ENCODE data around the gene HPCAL1.

DNA sequence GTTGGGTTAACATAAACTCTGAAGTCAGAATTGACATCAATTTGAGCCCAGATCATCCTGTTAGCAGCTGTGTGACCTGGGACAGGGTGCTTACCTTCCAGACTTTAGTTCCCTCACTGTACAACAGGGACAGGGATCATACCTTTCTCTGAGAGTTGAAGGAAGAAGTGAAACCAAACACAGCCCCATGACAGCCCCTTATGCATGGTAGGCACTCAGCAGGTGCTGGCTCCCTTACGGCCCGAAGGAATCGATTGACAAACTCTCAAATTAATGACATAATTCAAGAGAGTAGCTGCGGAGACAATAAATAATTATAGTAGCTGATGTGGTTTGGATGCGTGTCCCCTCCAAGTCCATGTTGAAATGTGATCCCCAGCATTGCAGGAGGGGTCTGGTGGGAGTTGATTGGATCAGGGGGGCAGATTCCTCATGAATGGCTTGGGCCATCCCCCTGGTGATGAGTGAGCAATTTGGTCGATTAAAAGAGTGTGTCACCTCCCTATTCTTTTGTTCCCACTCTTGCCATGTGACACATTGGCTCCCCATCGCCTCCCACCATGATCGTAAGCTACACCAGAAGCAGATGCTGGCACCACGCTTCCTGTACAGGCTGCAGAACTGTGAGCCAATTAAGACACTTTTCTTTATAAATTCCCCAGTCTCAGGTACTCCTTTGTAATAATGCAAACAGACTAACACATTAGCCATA is 73.0 kb downstream of the HPCAL1 start:
- no peak for TF ChIP-seq CTCF (IDR thresholded peaks at IDR 0.05)
- no peak for TF ChIP-seq POLR2A (IDR thresholded peaks at IDR 0.05)
